ENCODE results near the gene BCAS3.

Gene BCAS3

GRCh38 chr17:61333136-61333535, 655.5 kb downstream of the BCAS3 start:
- no peak for DNase-seq (ENCODE audit: low read depth)
- TF ChIP-seq CTCF (IDR thresholded peaks at IDR 0.05; ENCODE audit: low read depth, low read length, missing control alignments), result no peak
- in situ Hi-C loops (cut with HindIII; ENCODE audit: low sequenced_read_pairs), result no loop called here
- no peak overlapping the region for H3K4me3 ChIP-seq (ENCODE audit: low read depth, low read length)

GRCh38 chr17:61334673-61335072, 657.0 kb downstream of the BCAS3 start:
- no peak overlapping the region for H3K4me3 ChIP-seq (ENCODE audit: low read depth, low read length)
- in situ Hi-C loops (cut with HindIII; ENCODE audit: low sequenced_read_pairs), result no loop called here
- no peak for TF ChIP-seq CTCF (IDR thresholded peaks at IDR 0.05; ENCODE audit: low read depth, low read length, missing control alignments)
- DNase-seq (ENCODE audit: low read depth), result no peak

GRCh38 chr17:61335105-61335844, 657.6 kb downstream of the BCAS3 start:
- no peak for TF ChIP-seq CTCF (IDR thresholded peaks at IDR 0.05; ENCODE audit: low read depth, low read length, missing control alignments)
- in situ Hi-C loops (cut with HindIII; ENCODE audit: low sequenced_read_pairs), result no loop called here
- no peak for DNase-seq (ENCODE audit: low read depth)
- no peak overlapping the region for H3K4me3 ChIP-seq (ENCODE audit: low read depth, low read length)

- TF ChIP-seq CTCF (IDR thresholded peaks at IDR 0.05; ENCODE audit: low read depth, low read length, missing control alignments), result no peak
- no peak overlapping the region for H3K4me3 ChIP-seq (ENCODE audit: low read depth, low read length)
- peak; percentile 71 for DNase-seq (ENCODE audit: low read depth)
- in situ Hi-C loops (cut with HindIII; ENCODE audit: low sequenced_read_pairs), result no loop called here
Measured at GRCh38 chr17:61335845-61336655, 658.4 kb downstream of the BCAS3 start.

- in situ Hi-C loops (cut with HindIII; ENCODE audit: low sequenced_read_pairs), result no loop called here
- TF ChIP-seq CTCF (IDR thresholded peaks at IDR 0.05; ENCODE audit: low read depth, low read length, missing control alignments), result no peak
- no peak overlapping the region for H3K4me3 ChIP-seq (ENCODE audit: low read depth, low read length)
- no peak for DNase-seq (ENCODE audit: low read depth)
Measured at GRCh38 chr17:61337290-61337689, 659.6 kb downstream of the BCAS3 start.

GRCh38 chr17:61338000-61338798, 660.5 kb downstream of the BCAS3 start:
- TF ChIP-seq CTCF (IDR thresholded peaks at IDR 0.05; ENCODE audit: low read depth, low read length, missing control alignments), result no peak
- DNase-seq (ENCODE audit: low read depth), result peak; percentile 27
- H3K4me3 ChIP-seq (ENCODE audit: low read depth, low read length), result no peak overlapping the region
- in situ Hi-C loops (cut with HindIII; ENCODE audit: low sequenced_read_pairs), result no loop called here

All from astrocyte of the cerebellum (primary cell).